Heart left ventricle (tissue), 16 donors: ENCODE data around the gene TBC1D5. TPM values are rescaled to one million over a fixed set of nuclear protein-coding genes. Genes with fewer than 3 reads are reported as not detected.

Experiments used
- ATAC-seq, 4 donors: fragments of 200-7000 bp; cut with Tn5 transposase; one replicate each; pipeline ENCODE4 v1.9.1; 2020 to 2022; ENCODE audit warnings: moderate library complexity in 4 of 4, mild to moderate bottlenecking in 3 of 4, moderate number of reproducible peaks in 1 of 4
- DNase-seq, 5 donors: peaks; one replicate each; pipeline ENCODE4 v3.0.0-alpha.2; 2020
- H3K27ac ChIP-seq, 12 donors: fragments of 200-600 bp; sonication (generic) in 4 of 12; one replicate each; pipeline versions ENCODE4 v1.5.0 to v1.8.0; 2016 to 2022; ENCODE audit warnings: mild to moderate bottlenecking in 2 of 12
- H3K27me3 ChIP-seq, 9 donors: fragments of 200-600 bp; sonication (generic) in 2 of 9; one replicate each; pipeline versions ENCODE4 v1.5.1 to v1.8.0; 2016 to 2022; ENCODE audit warnings: mild to moderate bottlenecking in 3 of 9
- H3K36me3 ChIP-seq, 9 donors: fragments of 200-600 bp; sonication (generic) in 2 of 9; one replicate each; pipeline versions ENCODE4 v1.5.0 to v1.8.0; 2018 to 2022; ENCODE audit warnings: mild to moderate bottlenecking in 2 of 9
- H3K4me1 ChIP-seq, 12 donors: fragments of 200-600 bp; sonication (generic) in 4 of 12; one replicate each; pipeline versions ENCODE4 v1.5.0 to v1.8.0; 2016 to 2022; ENCODE audit warnings: mild to moderate bottlenecking in 3 of 12
- H3K4me3 ChIP-seq, 12 donors: fragments of 200-600 bp; sonication (generic) in 4 of 12; one replicate each; pipeline versions ENCODE4 v1.5.0 to v1.8.0; 2017 to 2022; ENCODE audit warnings: mild to moderate bottlenecking in 9 of 12, moderate library complexity in 4 of 12
- H3K9me3 ChIP-seq, 12 donors: fragments of 200-600 bp; sonication (generic) in 4 of 12; one replicate each; pipeline versions ENCODE4 v1.5.0 to v1.8.0; 2016 to 2022; ENCODE audit warnings: mild to moderate bottlenecking in 1 of 12
- POLR2A ChIP-seq, 2 donors: fragments of 450-650 bp; IDR thresholded peaks; one replicate each; pipeline ENCODE4 v1.6.1; 2017; ENCODE audit warnings: antibody characterized with exemption in 2 of 2, mild to moderate bottlenecking in 2 of 2, moderate library complexity in 2 of 2
- WGBS, 4 donors: extraction: QIAGEN DNeasy Blood & Tissue Kit in 2 of 4; methylation state at CpG; one replicate each; pipeline versions ENCODE4 v1.1.5 to v1.1.7; 2013 to 2018; 5-methylcytosine and 5-hydroxymethylcytosine counted together
- intact Hi-C, 10 donors: fragments of 100-400 bp; cut with DNase I; formaldehyde crosslinking; loops; one replicate each; pipeline versions ENCODE4 v1.11.1 to v1.14.2; 2022
- polyA plus RNA-seq, 2 donors: library from polyadenylated mRNA; stranded (reverse); fragments of 200-250 nt; gene quantifications; one replicate each; pipeline ENCODE4 v1.2.3, GENCODE V29; 2013
- total RNA-seq, 9 donors: library from RNA; depleted of rRNA in 2 of 9; stranded (reverse); fragments of >200 nt in 2 of 9; fragmentation: NEBNext Ultra II Directional in 3 of 9; extraction: Animal tissue kit (Norgen Biotek cat#: 25700) in 3 of 9; gene quantifications; one replicate each; pipeline versions ENCODE4 v1.1.0 to v1.2.4, GENCODE V29; 2016 to 2023
- TF ChIP-seq, protein P1 (sequence below), 12 donors: fragments of 200-600 bp; sonication (generic) in 4 of 12; IDR thresholded peaks; one replicate each; pipeline versions ENCODE4 v1.5.0 to v1.8.0; 2018 to 2022; ENCODE audit warnings: antibody characterized with exemption in 12 of 12, mild to moderate bottlenecking in 5 of 12
- donor health status: ischemic (EF 13 %, LVEDD 7.1; RV severe dilation, severe dysfunction).
- donor health status: healthy with polysubstance abuse.
- donor health status: DM: no; HTN: yes; CAD: no.
- donor health status: DM: no; HTN: no; CAD: no.
- donor health status: ischemic (EF 25% LVEDD 6.9; RV normal size, moderate dysfunction).
- donor health status: ischemic (EF 25% LVEDD 5.7; RV mildly dilated, moderate dysfunction).
- donor health status: healthy.
- donor health status: DM: yes; HTN: yes; CAD: no.
- donor health status: ischemic (EF 35%, LVEDD 5.7; RV mildly dilated, moderate dysfunction).
- donor health status: nonischemic (EF 11% LVEDD 7.7; RV severe dilation, severe dysfunction).
- donor health status: DM: yes; HTN: yes; CAD: no.
- donor health status: PGD.
- donor health status: ischemic (EF 29% LVEDD 5.4; RV normal size, mild dysfunction).
- donor health status: nonischemic (EF 23%, LVEDD 6.1; RV moderate dilation, normal function).

TBC1D5 gene
- total and polyA plus RNA-seq, 11 donors, result 5.8 to 48.3 (median 31.1) TPM

DNA sequence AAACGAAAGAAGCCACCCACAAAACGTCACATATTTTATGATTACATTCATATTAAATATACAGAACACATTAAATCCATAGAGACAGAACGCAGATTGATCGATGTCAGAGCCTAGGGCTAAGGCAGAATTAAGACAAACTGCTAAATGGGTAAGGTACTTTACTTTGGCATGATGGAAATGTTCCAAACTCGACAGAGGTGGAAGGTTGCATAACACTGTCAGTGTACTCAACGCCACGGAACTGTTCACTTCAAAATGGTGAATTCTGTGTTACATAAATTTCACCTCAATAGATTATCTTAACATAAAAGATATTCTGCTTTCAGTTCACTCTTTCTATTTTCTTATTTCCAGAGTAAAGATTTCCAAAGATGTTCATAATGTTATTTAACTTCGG lies 158.4 kb downstream of the TBC1D5 start:
- Histone ChIP-seq H3K36me3 (no peaks in the 10 kb centered on the region), H3K27ac (no peak overlapping the region), H3K4me1 (peaks cover 0 to 19% (median 3%) of the 10 kb centered on the region in 12 donors), H3K4me3 (no peak overlapping the region), H3K27me3 (no peaks in the 10 kb centered on the region), H3K9me3 (peaks cover 0 to 1% (median 0%) of the 10 kb centered on the region in 12 donors)
- ATAC-seq (no peak), DNase-seq (no peak)
- WGBS, 4 donors, result 93 to 95% (median 94%) methylated on average over 8 of the region's 8 CpGs
- no peak for TF ChIP-seq POLR2A (IDR thresholded peaks at IDR 0.05)
- TF ChIP-seq, protein P1, sequence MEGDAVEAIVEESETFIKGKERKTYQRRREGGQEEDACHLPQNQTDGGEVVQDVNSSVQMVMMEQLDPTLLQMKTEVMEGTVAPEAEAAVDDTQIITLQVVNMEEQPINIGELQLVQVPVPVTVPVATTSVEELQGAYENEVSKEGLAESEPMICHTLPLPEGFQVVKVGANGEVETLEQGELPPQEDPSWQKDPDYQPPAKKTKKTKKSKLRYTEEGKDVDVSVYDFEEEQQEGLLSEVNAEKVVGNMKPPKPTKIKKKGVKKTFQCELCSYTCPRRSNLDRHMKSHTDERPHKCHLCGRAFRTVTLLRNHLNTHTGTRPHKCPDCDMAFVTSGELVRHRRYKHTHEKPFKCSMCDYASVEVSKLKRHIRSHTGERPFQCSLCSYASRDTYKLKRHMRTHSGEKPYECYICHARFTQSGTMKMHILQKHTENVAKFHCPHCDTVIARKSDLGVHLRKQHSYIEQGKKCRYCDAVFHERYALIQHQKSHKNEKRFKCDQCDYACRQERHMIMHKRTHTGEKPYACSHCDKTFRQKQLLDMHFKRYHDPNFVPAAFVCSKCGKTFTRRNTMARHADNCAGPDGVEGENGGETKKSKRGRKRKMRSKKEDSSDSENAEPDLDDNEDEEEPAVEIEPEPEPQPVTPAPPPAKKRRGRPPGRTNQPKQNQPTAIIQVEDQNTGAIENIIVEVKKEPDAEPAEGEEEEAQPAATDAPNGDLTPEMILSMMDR (IDR thresholded peaks at IDR 0.05), result no peak
- intact Hi-C loops, result no loop called here

DNA sequence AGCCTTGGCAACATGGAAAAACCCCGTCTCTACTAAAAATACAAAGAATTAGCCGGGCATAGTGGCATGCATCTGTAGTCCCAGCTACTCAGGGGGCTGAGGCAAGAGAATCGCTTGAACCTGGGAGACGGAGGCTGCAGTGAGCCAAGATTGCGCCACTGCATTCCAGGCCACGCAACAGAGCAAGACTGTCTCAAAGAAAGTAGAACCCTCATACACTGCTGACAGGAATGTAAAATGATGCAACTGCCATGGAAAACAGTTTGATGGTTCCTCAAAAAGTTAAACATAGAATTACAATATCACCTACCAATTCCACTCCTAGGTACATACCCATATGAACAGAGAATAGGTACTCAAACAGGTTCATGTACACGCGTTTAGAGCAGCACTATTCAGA lies 158.9 kb downstream of the TBC1D5 start:
- ATAC-seq (no peak), DNase-seq (no peak)
- Histone ChIP-seq H3K4me3 (no peak overlapping the region), H3K4me1 (peaks cover 0 to 19% (median 3%) of the 10 kb centered on the region in 12 donors), H3K9me3 (no peaks in the 10 kb centered on the region), H3K27me3 (no peaks in the 10 kb centered on the region), H3K36me3 (no peaks in the 10 kb centered on the region), H3K27ac (no peak overlapping the region)
- TF ChIP-seq POLR2A (IDR thresholded peaks at IDR 0.05), result no peak
- TF ChIP-seq, protein P1 (IDR thresholded peaks at IDR 0.05), result no peak
- intact Hi-C loops, result no loop called here
- 94 to 98% (median 96%) methylated on average over 8 of the region's 8 CpGs for WGBS, 4 donors

DNA sequence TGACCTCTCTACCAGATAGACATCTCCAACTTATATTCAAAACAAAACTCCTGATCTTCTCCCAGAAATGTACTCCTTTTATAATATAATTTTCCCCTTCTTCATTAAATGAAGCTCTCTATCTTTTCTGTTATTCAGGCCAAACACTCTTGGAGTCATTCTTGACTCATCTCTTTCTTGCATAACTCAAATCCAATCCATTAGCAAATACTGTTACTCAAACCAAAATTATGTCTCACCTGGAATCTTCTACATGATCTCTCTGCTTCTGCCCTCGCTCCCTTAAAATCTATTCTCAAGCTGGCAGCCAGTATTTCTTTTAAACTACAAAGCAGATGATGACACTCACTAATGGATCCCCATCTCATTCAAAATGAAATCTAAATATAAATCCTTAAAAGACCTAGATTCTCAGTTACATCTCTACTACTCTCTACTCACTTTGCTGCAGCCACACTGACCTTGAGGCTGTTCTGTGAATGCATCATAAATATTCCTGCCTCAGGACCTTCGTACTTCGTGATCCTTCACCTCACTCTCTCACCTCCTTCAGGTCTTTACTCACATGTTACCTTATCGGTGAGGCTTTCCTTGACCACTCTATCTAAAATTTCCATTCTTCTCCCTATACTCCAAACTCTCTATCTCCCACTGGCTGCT lies 160.9 kb downstream of the TBC1D5 start:
- ATAC-seq, result no peak
- H3K9me3 ChIP-seq, result no peaks in the 10 kb centered on the region
- 97 to 98% (median 98%) methylated on average over 4 of the region's 4 CpGs for whole genome bisulfite sequencing, 4 donors
- H3K4me1 ChIP-seq, result peaks cover 0 to 20% (median 7%) of the 10 kb centered on the region in 12 donors
- no peak for DNase-seq
- H3K36me3 ChIP-seq, result no peaks in the 10 kb centered on the region
- H3K4me3 ChIP-seq, result no peak overlapping the region
- intact Hi-C loops, result no loop called here
- no peaks in the 10 kb centered on the region for H3K27me3 ChIP-seq
- no peak for TF ChIP-seq POLR2A (IDR thresholded peaks at IDR 0.05)
- TF ChIP-seq, protein P1 (IDR thresholded peaks at IDR 0.05), result no peak
- H3K27ac ChIP-seq, result no peak overlapping the region

DNA sequence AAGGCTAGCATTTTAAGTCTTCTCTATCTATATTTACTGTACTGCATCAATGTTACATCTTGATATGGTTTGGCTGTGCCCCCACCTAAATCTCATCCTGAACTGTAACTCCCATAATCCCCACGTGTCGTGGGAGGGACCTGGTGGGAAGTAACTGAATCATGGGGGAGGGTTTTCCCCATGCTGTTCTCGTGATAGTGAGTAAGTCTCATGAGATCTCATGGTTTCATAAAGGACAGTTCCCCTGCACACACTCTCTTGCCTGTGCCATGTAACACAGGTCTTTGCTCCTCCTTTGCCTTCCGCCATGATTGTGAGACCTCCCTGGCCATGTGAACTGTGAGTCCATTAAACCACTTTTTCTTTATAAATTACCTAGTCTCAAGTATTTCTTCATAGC lies 161.5 kb downstream of the TBC1D5 start:
- 89 to 94% (median 92%) methylated on average over 4 of the region's 4 CpGs for WGBS, 4 donors
- intact Hi-C loops, result no loop called here
- H3K27me3 ChIP-seq, result no peaks in the 10 kb centered on the region
- H3K4me3 ChIP-seq, result no peak overlapping the region
- peaks cover 0 to 20% (median 7%) of the 10 kb centered on the region in 12 donors for H3K4me1 ChIP-seq
- H3K36me3 ChIP-seq, result no peaks in the 10 kb centered on the region
- TF ChIP-seq POLR2A (IDR thresholded peaks at IDR 0.05), result no peak
- TF ChIP-seq, protein P1 (IDR thresholded peaks at IDR 0.05), result no peak
- DNase-seq (no peak), ATAC-seq (no peak)
- H3K9me3 ChIP-seq, result no peaks in the 10 kb centered on the region
- H3K27ac ChIP-seq, result no peak overlapping the region
